IMR-90 (cell line): ENCODE data around the gene STX2.

Source experiments
- CTCF ChIP-seq: conservative IDR thresholded peaks from 2 replicates; pipeline ENCODE4 v1.5.1; 2012; ENCODE audit warnings: mild to moderate bottlenecking, low read depth, low read length, improper control_type of control experiment
- POLR2A ChIP-seq: IDR thresholded peaks from 2 replicates; pipeline ENCODE4 v1.6.1; 2012; ENCODE audit warnings: mild to moderate bottlenecking, low read depth, low read length
- RAD21 ChIP-seq: IDR thresholded peaks from 2 replicates; pipeline ENCODE4 v1.6.1; 2012; ENCODE audit warnings: low read length, improper control_type of control experiment
- RFX5 ChIP-seq: IDR thresholded peaks from 2 replicates; pipeline ENCODE4 v1.8.0; 2012; ENCODE audit warnings: low read depth, mild to moderate bottlenecking, low read length, moderate library complexity

GRCh38 chr12:130830246-130830551 is 8.9 kb downstream of the STX2 start:
- TF ChIP-seq RAD21: no peak
- TF ChIP-seq CTCF: no peak
- TF ChIP-seq POLR2A: no peak
- no peak for TF ChIP-seq RFX5
